Urinary bladder (tissue), 4 donors: ENCODE results near the gene CHD6. TPM values are rescaled to one million over a fixed set of nuclear protein-coding genes. Genes with fewer than 3 reads are reported as not detected.

Experiments
- DNase-seq: peaks from one replicate; pipeline ENCODE4 v3.0.0-alpha.2; 2015; ENCODE audit errors: extremely low spot score
- H3K27ac ChIP-seq: one replicate; pipeline ENCODE4 v1.5.1; 2013; ENCODE audit warnings: low read depth, mild to moderate bottlenecking, moderate library complexity
- H3K36me3 ChIP-seq: one replicate; pipeline ENCODE4 v1.6.1; 2013; ENCODE audit warnings: mild to moderate bottlenecking, moderate library complexity; ENCODE audit not compliant: insufficient read depth
- H3K4me1 ChIP-seq: one replicate; pipeline ENCODE4 v1.6.1; 2013; ENCODE audit warnings: mild to moderate bottlenecking, moderate library complexity; ENCODE audit not compliant: insufficient read depth
- H3K4me3 ChIP-seq: one replicate; pipeline ENCODE4 v1.5.1; 2013; ENCODE audit warnings: low read depth, low read length
- WGBS: extraction: QIAGEN DNeasy Blood & Tissue Kit; methylation state at CpG from one replicate; pipeline ENCODE4 v1.1.7; 2013; 5-methylcytosine and 5-hydroxymethylcytosine counted together
- polyA plus RNA-seq: library from polyadenylated mRNA; stranded (reverse); fragments of 200-250 nt; gene quantifications from one replicate; pipeline ENCODE4 v1.2.3, GENCODE V29; 2013
- total RNA-seq: library from RNA; depleted of rRNA; stranded (reverse); fragments of >200 nt; gene quantifications from one replicate; pipeline ENCODE4 v1.2.3, GENCODE V29; 2014
- donor health status: healthy with polysubstance abuse.
- donor health status: healthy.

CHD6 gene
- total and polyA plus RNA-seq, 2 donors: 11.6 to 61.5 TPM

DNA sequence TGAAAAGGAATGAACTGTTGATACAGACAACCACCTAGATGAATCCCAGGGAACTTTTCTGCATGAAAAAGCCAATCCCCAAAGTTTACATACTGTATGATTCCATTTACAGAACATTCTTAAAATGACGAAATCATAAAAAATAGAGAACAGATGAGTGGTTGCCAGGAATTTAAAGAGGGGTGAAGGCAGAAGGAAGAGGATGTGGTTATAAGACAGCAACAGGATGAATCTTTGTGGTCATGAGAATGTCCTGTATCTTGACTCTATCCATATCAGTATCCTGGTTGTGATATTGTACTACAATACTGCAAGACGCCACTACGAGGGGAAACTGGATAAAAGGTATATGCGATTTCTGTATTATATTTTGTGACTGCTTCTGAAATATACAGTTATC lies 181.5 kb downstream of the CHD6 start:
- Histone ChIP-seq H3K36me3 (peaks cover 3% of the 10 kb centered on the region), H3K4me1 (no peaks in the 10 kb centered on the region)

DNA sequence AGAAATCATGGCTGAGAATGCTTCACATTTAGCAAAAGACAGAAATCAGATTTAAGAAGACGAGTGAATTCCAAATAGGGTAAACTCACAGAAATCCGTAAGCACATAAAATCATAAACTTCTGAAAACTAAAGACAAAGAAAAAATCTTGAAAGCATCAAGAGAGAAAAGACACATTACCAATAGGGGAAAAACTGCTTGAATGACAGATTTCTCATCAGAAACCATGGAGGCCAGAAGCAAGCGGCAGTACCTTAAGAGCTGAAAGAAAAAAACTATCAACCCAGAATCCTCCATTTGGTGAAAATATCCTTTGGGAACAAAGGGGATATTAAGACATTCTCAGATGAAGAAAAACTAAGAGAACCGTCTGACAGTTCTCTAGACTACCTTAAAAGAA lies 185.0 kb downstream of the CHD6 start:
- H3K4me3 ChIP-seq: no peak overlapping the region
- no peaks in the 10 kb centered on the region for H3K4me1 ChIP-seq
- H3K27ac ChIP-seq: no peak overlapping the region
- 82% methylated on average over 4 of the region's 4 CpGs for WGBS
- H3K36me3 ChIP-seq: peaks cover 7% of the 10 kb centered on the region
- no peak for DNase-seq

More for the DNA sequence above, 181.5 kb downstream of the CHD6 start:
- no peak for DNase-seq
- Histone ChIP-seq H3K4me3 (no peak overlapping the region), H3K27ac (no peak overlapping the region)
- 86% methylated on average over 4 of the region's 4 CpGs for WGBS

DNA sequence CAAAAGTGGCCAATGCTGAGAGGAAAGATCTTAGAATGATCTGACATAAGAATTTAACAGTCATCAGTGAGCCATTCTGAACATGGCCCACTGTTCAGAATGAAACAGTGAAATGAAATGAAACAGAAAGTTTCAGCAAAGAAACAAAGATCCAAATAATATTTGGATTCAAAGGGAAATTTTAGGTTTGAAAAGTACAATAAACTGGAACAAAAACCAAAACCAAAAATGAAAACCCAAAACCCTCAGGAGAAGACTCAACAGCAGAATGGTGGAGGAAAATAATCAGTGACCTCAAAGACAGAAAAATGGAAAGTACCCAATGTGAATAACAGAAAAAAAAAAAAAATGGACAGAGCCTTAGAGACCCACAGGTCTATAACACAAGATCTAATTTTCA lies 185.4 kb downstream of the CHD6 start:
- no peak overlapping the region for H3K4me3 ChIP-seq
- peaks cover 7% of the 10 kb centered on the region for H3K36me3 ChIP-seq
- H3K4me1 ChIP-seq: no peaks in the 10 kb centered on the region
- no peak overlapping the region for H3K27ac ChIP-seq
- no peak for DNase-seq

DNA sequence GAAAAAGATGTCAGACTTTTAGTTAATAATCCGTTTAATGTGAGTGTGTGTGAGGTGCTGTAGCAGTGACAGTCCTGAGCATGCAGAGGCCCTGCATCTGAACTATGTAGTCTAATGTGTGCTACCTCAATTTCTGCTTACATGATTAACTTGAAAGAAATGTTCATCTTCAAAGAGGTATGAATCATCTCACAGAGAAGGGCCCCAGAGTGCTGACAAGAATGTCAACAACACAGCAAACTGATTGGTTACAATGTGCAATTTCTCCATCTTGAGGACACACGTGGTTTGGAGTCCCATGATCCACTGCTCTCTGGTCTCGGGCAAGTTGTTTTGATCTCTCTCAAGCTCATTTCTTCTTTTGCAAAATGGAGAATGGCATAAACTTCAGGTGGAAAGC lies 189.9 kb downstream of the CHD6 start:
- Histone ChIP-seq H3K4me1 (no peaks in the 10 kb centered on the region), H3K36me3 (peaks cover 4% of the 10 kb centered on the region), H3K27ac (no peak overlapping the region), H3K4me3 (no peak overlapping the region)
- DNase-seq: no peak
- 69% methylated on average over 3 of the region's 3 CpGs for WGBS

DNA sequence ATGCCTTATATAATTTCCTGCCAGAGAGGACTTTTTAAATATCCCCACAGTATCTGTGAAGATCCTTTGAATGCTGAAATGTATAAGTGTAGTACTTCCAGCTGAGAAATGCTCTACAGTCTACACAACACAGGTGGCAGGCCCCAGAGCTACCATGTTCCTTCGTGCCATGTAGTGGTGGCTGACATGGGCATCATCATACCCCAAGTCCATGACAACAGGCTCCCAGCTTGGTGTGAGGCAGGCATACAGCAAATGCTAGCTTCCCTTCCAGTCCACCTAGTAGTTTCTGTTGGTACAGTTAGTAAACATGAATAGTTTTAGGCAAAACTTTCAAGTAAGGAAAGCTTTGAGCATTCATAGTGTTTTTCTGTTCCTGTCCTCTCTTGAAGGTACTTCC lies 190.3 kb downstream of the CHD6 start:
- DNase-seq: no peak
- peaks cover 4% of the 10 kb centered on the region for H3K36me3 ChIP-seq
- H3K4me1 ChIP-seq: no peaks in the 10 kb centered on the region
- no peak overlapping the region for H3K27ac ChIP-seq
- no peak overlapping the region for H3K4me3 ChIP-seq
- WGBS: 63% methylated on average over 1 of the region's 1 CpG

DNA sequence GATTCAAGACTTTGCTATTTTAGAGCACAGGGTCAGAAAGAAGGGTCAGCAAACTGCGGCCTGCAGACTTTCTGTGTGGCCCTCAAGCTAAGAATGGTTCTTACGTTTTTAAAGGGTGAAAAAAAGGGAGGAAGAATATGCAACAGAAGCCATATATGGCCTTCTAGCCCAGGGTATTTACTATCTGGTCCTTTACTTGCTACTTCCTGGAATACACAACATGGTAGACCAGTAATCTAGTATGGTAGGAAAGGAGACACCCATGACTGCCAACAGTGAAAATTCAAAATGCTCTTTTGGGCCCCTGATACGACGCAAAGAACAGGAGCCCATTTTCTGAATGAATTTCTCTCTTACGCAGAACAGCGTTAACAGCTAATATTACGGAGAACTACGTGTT lies 191.2 kb downstream of the CHD6 start:
- H3K4me1 ChIP-seq: no peaks in the 10 kb centered on the region
- no peak overlapping the region for H3K4me3 ChIP-seq
- no peak for DNase-seq
- WGBS: 92% methylated on average over 8 of the region's 8 CpGs
- peaks cover 4% of the 10 kb centered on the region for H3K36me3 ChIP-seq
- no peak overlapping the region for H3K27ac ChIP-seq

DNA sequence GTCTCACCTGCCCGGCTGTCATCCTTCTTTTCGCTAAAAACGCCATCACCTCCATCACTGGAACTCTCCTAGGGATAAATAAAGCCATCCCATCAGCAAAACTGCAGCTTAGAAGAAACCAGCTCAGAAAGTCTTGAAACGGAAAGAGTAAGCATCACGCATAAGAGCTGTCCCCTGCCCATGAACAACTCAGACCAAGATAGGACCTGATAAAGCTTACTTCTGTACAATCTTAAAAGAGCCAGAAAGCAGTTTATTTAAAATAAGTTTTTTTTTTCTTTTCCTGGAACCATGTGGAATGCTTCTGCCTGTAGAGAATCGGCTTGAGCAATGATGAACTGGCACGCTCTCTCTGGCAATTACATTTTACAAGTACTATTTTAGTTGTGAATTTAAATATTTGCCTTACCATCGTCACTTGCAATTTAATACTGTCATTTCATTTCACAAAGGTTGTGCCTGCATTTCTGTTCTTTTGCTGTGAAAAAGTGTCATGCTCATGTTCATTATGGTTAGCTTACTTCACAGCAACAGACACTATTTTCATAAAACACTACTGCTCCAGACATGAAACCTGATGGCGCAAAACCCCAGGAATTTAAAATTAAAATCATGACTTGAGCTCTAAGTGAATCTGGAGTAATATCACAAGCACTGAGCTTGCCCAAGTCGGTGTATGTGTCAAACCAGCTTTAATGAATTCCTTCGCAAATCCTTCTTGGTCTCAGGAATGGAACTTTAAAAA lies 191.9 kb downstream of the CHD6 start:
- Histone ChIP-seq H3K4me3 (no peak overlapping the region), H3K36me3 (peaks cover 4% of the 10 kb centered on the region), H3K4me1 (no peaks in the 10 kb centered on the region), H3K27ac (no peak overlapping the region)
- WGBS: 78% methylated on average over 11 of the region's 11 CpGs
- no peak for DNase-seq

DNA sequence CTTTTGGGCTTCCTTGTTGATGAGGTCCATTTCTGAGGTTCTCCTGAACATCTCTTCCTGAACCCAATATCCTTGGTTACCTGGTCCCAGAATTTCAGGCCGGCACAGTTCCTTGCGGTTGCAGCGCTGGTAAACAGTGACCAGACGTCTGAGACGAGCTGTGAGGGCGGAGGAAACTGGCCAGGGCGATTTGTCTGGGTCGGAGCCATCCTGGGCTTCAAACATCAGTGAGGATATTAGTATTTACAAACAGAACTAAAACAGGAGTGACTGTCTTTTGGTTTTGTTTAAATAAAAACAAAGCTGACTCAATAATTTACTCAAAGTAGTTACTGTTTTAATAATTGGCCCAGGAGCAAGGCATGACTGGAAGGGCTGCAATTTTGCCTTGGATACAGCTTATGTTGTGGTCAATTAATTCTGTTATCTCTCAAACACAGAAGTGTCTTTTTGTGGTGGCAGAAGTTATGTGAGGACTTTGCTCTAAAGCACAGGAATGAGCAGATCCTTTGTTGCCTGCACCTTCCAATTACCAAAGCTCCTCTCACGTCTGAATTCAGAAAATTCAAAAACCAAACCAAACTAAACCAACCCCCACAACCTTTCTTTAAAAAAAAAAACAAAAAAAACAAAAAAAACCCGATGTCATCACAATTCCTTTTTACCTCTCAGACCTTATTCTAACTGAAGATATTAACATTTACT lies 192.8 kb downstream of the CHD6 start:
- Histone ChIP-seq H3K36me3 (peaks cover 7% of the 10 kb centered on the region), H3K4me1 (no peaks in the 10 kb centered on the region), H3K4me3 (no peak overlapping the region), H3K27ac (no peak overlapping the region)
- WGBS: 67% methylated on average over 10 of the region's 10 CpGs
- DNase-seq: no peak

DNA sequence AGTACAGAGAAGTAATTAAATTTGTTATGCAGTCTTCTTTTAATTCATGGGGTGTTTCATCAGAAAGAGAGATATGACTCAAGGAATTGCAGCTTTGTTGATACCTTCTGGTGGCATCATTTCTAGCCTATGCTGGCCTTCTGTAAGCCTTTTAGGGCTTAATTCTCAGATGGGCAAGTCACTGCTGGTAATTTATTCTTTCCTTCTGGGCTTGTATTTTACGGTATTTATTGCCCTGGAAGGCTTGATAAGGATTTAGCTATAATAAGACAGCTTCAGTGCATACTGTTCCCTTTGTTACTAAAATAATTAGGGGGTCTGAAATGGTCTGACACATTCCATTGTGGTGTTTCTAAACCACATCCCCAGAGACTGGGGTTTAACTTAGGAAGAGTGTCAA lies 193.6 kb downstream of the CHD6 start:
- DNase-seq: no peak
- H3K4me3 ChIP-seq: no peak overlapping the region
- WGBS: 65% methylated on average over 1 of the region's 1 CpG
- no peaks in the 10 kb centered on the region for H3K4me1 ChIP-seq
- no peak overlapping the region for H3K27ac ChIP-seq
- peaks cover 7% of the 10 kb centered on the region for H3K36me3 ChIP-seq

DNA sequence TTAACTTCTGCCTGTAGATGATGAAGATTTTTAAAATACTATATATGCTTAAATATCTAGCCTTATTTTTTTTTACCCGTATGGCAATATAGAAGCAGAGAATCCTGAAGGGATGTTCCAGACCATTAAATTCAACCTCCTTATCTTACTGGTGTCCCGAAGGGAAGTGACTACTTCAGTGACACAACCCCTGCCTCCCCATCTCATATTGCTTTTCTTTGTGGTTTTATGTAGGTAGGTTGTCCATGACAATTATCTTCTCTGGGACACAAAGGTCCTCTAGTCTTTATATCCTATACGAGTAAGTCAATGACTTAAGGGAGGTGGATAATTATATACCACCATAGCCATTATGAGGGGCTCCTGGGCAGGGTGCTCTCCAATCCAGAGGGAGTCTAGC lies 194.2 kb downstream of the CHD6 start:
- no peak overlapping the region for H3K4me3 ChIP-seq
- DNase-seq: no peak
- WGBS: 77% methylated on average over 3 of the region's 3 CpGs
- H3K4me1 ChIP-seq: no peaks in the 10 kb centered on the region
- H3K36me3 ChIP-seq: peaks cover 4% of the 10 kb centered on the region
- H3K27ac ChIP-seq: no peak overlapping the region

DNA sequence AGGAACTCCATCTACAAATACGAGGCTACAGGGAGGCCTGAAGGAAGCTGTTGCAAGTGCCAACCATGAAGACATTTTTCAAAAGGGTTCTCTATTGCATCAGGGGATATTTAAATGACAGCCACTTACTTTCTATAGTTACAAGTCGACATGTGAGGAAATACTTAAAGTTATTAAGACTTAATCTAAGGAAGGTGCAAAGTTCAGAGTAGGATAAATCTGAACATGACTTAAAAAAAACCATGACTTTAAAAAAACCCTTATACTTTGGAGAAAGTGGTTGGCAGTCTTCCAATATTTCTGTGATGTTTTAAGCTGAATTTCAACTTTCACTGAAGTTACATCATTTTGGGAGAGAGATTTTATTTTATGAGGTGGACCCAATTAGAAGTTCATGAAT lies 195.2 kb downstream of the CHD6 start:
- Histone ChIP-seq H3K4me3 (no peak overlapping the region), H3K27ac (no peak overlapping the region), H3K4me1 (no peaks in the 10 kb centered on the region), H3K36me3 (peaks cover 4% of the 10 kb centered on the region)
- no peak for DNase-seq
- 79% methylated on average over 2 of the region's 2 CpGs for WGBS

DNA sequence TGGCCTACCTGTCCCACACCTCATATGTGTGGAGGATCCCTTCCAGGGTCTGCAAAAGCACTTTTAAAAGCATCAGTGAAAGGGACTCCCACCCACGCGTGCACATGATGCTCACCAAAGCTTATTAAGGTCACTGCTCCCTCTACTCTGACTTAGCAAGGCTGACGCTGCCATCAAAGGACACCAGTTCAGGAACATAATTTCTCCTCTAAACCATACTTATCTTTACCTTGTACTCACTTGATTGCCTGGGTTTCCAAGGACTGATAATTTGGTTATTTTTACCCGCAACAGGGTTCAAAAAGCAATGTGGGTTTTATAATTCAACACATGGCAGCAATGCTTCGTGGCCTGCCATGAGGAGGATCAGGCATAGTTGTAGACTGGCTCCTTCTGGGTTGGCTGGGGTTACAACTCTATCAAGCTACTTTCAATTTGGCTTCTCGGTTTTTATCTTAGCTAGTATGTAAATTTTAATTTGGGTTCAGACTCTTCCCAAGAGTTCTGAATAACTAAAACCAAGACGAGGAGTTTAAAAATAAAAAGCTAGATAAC lies 199.4 kb downstream of the CHD6 start:
- DNase-seq: no peak
- Histone ChIP-seq H3K27ac (no peak overlapping the region), H3K4me1 (no peaks in the 10 kb centered on the region), H3K36me3 (peaks cover 10% of the 10 kb centered on the region), H3K4me3 (no peak overlapping the region)
- whole genome bisulfite sequencing: 93% methylated on average over 7 of the region's 7 CpGs

DNA sequence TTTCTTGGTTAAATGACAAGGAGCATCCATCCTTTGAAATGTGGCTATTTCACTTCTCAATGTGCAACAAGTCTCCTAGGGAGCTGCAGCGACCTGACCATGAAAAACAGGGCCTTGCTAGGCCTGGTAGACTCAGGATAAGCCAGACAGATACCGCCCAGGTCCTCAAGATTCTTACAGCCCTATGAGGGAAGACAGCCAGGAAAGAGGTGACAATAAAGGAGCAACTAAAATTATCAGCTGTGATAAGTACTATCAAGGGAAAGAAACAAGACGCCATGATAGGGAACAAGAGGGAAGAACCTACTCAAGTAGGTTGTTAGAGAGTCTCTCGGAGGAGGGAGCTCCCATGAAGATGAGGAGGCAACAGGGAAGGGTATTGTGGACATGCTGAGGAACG lies 200.1 kb downstream of the CHD6 start:
- H3K4me3 ChIP-seq: no peak overlapping the region
- no peaks in the 10 kb centered on the region for H3K4me1 ChIP-seq
- no peak overlapping the region for H3K27ac ChIP-seq
- 93% methylated on average over 5 of the region's 5 CpGs for WGBS
- DNase-seq: no peak
- H3K36me3 ChIP-seq: peaks cover 10% of the 10 kb centered on the region

DNA sequence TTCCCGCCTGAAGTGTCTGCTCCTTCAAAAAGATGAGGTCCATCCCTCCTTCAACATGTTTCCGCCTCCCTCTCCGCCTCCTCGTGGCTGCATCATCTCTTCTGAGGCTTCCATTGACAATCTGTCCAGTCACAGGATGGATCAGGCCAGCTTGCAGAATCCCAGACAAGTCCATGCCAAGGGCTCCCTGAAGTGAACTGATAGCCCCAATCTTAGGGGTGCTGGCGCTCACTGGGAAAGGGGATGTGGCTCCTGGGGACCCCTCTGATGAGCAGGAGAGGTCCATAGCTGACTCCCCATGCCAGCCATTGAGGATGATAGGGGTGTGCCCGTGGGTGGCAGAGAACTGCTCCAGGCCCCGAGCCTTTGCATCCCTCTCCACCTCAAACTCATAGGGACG lies 203.0 kb downstream of the CHD6 start:
- DNase-seq: no peak
- Histone ChIP-seq H3K4me1 (no peaks in the 10 kb centered on the region), H3K36me3 (peaks cover 6% of the 10 kb centered on the region), H3K27ac (no peak overlapping the region), H3K4me3 (no peak overlapping the region)
- WGBS: 96% methylated on average over 8 of the region's 8 CpGs
